ENCODE data around the gene BUD23. TPM values are rescaled to one million over a fixed set of nuclear protein-coding genes. Genes with fewer than 3 reads are reported as not detected.
A peak's percentile ranks its signal among the peaks of the same experiment; 100 is the strongest.

Gene BUD23
- total and polyA plus RNA-seq, 2 donors (not counting 1 experiment from before 2014, with no cell fraction given), result 62.4 to 63.9 TPM

DNA sequence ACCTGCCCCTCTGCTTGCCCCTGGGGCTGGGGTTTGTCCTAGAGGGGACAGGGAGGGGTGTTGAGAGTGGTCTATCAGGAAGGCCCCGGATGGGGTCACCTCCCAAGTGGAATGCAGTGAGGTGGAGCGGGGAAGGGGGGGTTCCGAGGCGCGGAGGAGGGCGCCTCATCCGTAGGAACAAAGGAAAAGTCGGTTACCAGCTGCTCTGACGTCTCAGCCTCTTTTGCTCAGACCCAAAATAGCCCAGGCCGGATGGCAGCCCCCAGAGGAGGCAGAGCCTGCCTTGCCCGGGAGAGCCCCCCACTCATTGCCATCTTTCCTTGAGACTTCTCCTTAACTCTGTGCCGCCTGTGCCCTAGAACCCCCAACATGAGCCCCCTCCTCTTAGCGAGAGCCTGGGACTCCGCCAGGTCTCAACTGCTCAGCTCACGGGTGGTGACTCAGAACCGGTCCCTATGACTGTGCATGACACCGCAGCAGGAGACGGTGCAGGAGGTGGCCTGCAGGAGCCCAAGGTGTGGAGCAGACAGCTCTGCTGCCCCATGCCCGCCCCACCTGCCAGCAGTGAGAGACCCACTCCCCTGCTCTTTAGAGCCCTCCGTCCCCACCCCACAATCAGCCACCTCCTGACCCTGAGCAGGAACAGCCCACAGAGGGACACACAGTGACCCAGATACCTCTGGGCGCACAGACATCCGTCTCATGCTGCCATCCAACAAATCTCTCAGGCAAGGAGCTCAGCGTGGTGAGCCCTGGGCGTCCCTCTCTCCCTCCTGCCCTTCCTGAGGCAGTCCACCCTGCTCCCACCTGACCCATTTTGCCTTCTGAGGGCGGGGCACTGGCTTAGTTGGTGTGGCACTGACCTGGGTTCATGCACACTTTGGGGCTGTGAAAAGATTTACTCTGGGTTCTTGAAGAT, 23.0 kb downstream of the BUD23 start:
- Histone ChIP-seq H3K4me2 (replicated peaks; ENCODE audit: low read depth, low read length, poor library complexity, severe bottlenecking) (peak overlapping the region; percentile 68), H3K36me3 (replicated peaks in 1 of 2; ENCODE audit: control extremely low read depth in 1 of 2, control insufficient read depth in 1 of 2, extremely low read depth in 1 of 2, insufficient read depth in 2 of 2, low read length in 1 of 2) (no peaks in the 10 kb centered on the region), H3K4me1 (ENCODE audit: control insufficient read depth in 2 of 2, insufficient read depth in 2 of 2, low read length in 2 of 2) (peaks cover 18 to 22% of the 10 kb centered on the region in 2 donors), H3K27me3 (replicated peaks in 1 of 4; ENCODE audit: control extremely low read depth in 1 of 4, control insufficient read depth in 3 of 4, insufficient read depth in 4 of 4, low read length in 3 of 4) (peaks cover 0 to 10% (median 0%) of the 10 kb centered on the region in 4 experiments), H4K20me1 (ENCODE audit: control insufficient read depth, insufficient read depth, low read length, poor library complexity, severe bottlenecking) (no peaks in the 10 kb centered on the region), H3K9me3 (ENCODE audit: control extremely low read depth in 1 of 3, control insufficient read depth in 2 of 3, insufficient read depth in 1 of 3, low read length in 2 of 3) (peaks cover 0 to 2% (median 0%) of the 10 kb centered on the region in 3 donors), H3K79me2 (ENCODE audit: control insufficient read depth, insufficient read depth, low read length) (no peaks in the 10 kb centered on the region), H2AFZ (ENCODE audit: insufficient read depth, low read depth, low read length, poor library complexity, severe bottlenecking) (peak overlapping the region; percentile 66), H3K27ac (ENCODE audit: low read length in 2 of 2) (no peak overlapping the region), H3K4me3 (ENCODE audit: control extremely low read depth in 1 of 5, extremely low read depth in 1 of 5, insufficient read depth in 1 of 5, low read depth in 2 of 5, low read length in 4 of 5) (no peak overlapping the region), H3K9ac (ENCODE audit: low read length) (peak overlapping the region; percentile 8)
- intact Hi-C loops (cut with micrococcal nuclease), result loop anchor here (1.0 kb wide), 1 partner anchor 13 kb away; the partner anchor contains the start of gene STX1A
- TF ChIP-seq, protein P1, sequence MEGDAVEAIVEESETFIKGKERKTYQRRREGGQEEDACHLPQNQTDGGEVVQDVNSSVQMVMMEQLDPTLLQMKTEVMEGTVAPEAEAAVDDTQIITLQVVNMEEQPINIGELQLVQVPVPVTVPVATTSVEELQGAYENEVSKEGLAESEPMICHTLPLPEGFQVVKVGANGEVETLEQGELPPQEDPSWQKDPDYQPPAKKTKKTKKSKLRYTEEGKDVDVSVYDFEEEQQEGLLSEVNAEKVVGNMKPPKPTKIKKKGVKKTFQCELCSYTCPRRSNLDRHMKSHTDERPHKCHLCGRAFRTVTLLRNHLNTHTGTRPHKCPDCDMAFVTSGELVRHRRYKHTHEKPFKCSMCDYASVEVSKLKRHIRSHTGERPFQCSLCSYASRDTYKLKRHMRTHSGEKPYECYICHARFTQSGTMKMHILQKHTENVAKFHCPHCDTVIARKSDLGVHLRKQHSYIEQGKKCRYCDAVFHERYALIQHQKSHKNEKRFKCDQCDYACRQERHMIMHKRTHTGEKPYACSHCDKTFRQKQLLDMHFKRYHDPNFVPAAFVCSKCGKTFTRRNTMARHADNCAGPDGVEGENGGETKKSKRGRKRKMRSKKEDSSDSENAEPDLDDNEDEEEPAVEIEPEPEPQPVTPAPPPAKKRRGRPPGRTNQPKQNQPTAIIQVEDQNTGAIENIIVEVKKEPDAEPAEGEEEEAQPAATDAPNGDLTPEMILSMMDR (IDR thresholded peaks at IDR 0.05), result no peak
- no peak for TF ChIP-seq EZH2 (IDR thresholded peaks at IDR 0.05; ENCODE audit: borderline replicate concordance, insufficient read depth, low read depth, low read length, poor library complexity, severe bottlenecking)
- WGBS (ENCODE audit: insufficient coverage), result 48% methylated on average over 21 of the region's 25 CpGs
- ChIA-PET CTCF (interaction anchor here (0.6 to 2.5 kb wide), 6 partner anchors 10 to 149 kb away, joined by 3 to 8 read pairs (median 4); no protein-coding TSS in a partner anchor), POLR2A (interaction anchor here (0.7 to 1.4 kb wide), 2 partner anchors 9 to 40 kb away, joined by 3 to 4 read pairs; no protein-coding TSS in a partner anchor)
- H3K9me3 Mint-ChIP-seq (ENCODE audit: insufficient read depth), result no peaks in the 10 kb centered on the region
- peaks cover 6% of the 10 kb centered on the region for H3K27me3 Mint-ChIP-seq
- ATAC-seq (ENCODE audit: low read depth) (no peak), DNase-seq (no peak)
- peak overlapping the region; percentile 50 for H3K27ac Mint-ChIP-seq
- H3K4me3 Mint-ChIP-seq, result no peak overlapping the region
- H3K4me1 Mint-ChIP-seq, result peaks cover 25% of the 10 kb centered on the region
